K562 (cell line): ENCODE measurements around the gene CCDC78. TPM values are rescaled to one million over a fixed set of nuclear protein-coding genes. Genes with fewer than 3 reads are reported as not detected.

ENCODE experiments used
- CCNT2 ChIP-seq: IDR thresholded peaks from 2 replicates; pipeline ENCODE4 v1.6.1; 2011; ENCODE audit warnings: borderline replicate concordance, low read depth, mild to moderate bottlenecking, moderate library complexity, mixed read lengths, low read length; ENCODE audit not compliant: insufficient read length; ENCODE audit errors: extremely low read depth
- DNMT1 ChIP-seq: fragments of 450-650 bp; IDR thresholded peaks from 2 replicates; pipeline ENCODE4 v1.6.1; 2016; ENCODE audit warnings: antibody characterized with exemption, mild to moderate bottlenecking
- HNRNPH1 ChIP-seq: fragments of 200-400 bp; formaldehyde crosslinking; optimal IDR thresholded peaks from 2 replicates; pipeline ENCODE3; 2017; ENCODE audit warnings: low read depth, mild to moderate bottlenecking, low read length, moderate library complexity
- KLF1 ChIP-seq: fragments of 450-650 bp; IDR thresholded peaks from 2 replicates; pipeline ENCODE4 v1.6.1; 2016; ENCODE audit warnings: missing genetic modification characterization, missing compliant biosample characterization
- NR2C2 ChIP-seq, 2 experiments: fragments of 200-800 bp in 1 of 2; sonication (Bioruptor generic) in 1 of 2; sonication (generic) in 1 of 2; formaldehyde crosslinking in 1 of 2; IDR thresholded peaks; 2 replicates each; pipeline versions ENCODE4 v1.6.1 to v1.8.0; 2016 to 2022; ENCODE audit warnings: mild to moderate bottlenecking in 1 of 2, missing compliant biosample characterization in 1 of 2, missing genetic modification characterization in 1 of 2, missing genetic modification reagents in 1 of 2
- RBFOX2 ChIP-seq: fragments of 200-400 bp; formaldehyde crosslinking; IDR thresholded peaks from 2 replicates; pipeline ENCODE4 v1.6.1; 2017; ENCODE audit warnings: low read depth, mild to moderate bottlenecking, low read length, moderate library complexity
- ZKSCAN1 ChIP-seq: fragments of 150-350 bp; IDR thresholded peaks from 2 replicates; pipeline ENCODE4 v1.6.1; 2016; ENCODE audit warnings: low read depth, low read length
- polyA plus RNA-seq, 8 experiments: library from polyadenylated mRNA; depleted of rRNA in 4 of 8; stranded (reverse) in 5 of 8; unstranded in 3 of 8; fragments of >200 nt; fragmentation: Nextera tagmentation in 2 of 8; fragmentation: Illumina TruSeq in 1 of 8; extraction: Ambion mirVana in 2 of 8; extraction: Trizol in 1 of 8; gene quantifications; 2 replicates each; pipeline versions ENCODE4 v1.2.1 to v1.2.3, GENCODE V29; 2011 to 2014; ENCODE audit warnings: inconsistent platforms in 1 of 8, missing spikeins in 1 of 8
- total RNA-seq, 7 experiments: library from RNA; depleted of rRNA in 6 of 7; stranded (reverse); fragments of >200 nt in 6 of 7; fragmentation: Illumina TruSeq in 2 of 7; extraction: Trizol in 2 of 7; gene quantifications; 2 replicates each; pipeline versions ENCODE4 v1.2.1 to v1.2.3, GENCODE V29; 2011 to 2021; ENCODE audit warnings: low replicate concordance in 1 of 7
- TF ChIP-seq, protein P1 (sequence below), 2 experiments: fragments of 200-800 bp in 1 of 2; sonication (Bioruptor generic) in 1 of 2; sonication (generic) in 1 of 2; formaldehyde crosslinking in 1 of 2; IDR thresholded peaks in 1 of 2; conservative IDR thresholded peaks in 1 of 2; 2 replicates each; pipeline versions ENCODE4 v1.5.0 to v1.6.1; 2016 to 2020; ENCODE audit warnings: missing compliant biosample characterization in 1 of 2, missing genetic modification characterization in 1 of 2, missing genetic modification reagents in 1 of 2
- TF ChIP-seq, protein P2 (sequence below): sonication (generic); formaldehyde crosslinking; IDR thresholded peaks from 2 replicates; pipeline ENCODE4 v1.8.0; 2022; ENCODE audit warnings: mild to moderate bottlenecking, missing genetic modification reagents
- TF ChIP-seq, protein P3 (sequence below), 2 experiments: IDR thresholded peaks; 2 replicates each; pipeline ENCODE4 v1.6.1; 2012; ENCODE audit warnings: improper control_type of control experiment in 2 of 2, low read depth in 2 of 2, low read length in 2 of 2, borderline replicate concordance in 1 of 2

CCDC78 gene
- total and polyA plus RNA-seq, 9 of the 15 experiments (the other 6 are each of a cell fraction or from before 2014, with no cell fraction given): 0.24 to 17.7 (median 2.9) TPM

DNA sequence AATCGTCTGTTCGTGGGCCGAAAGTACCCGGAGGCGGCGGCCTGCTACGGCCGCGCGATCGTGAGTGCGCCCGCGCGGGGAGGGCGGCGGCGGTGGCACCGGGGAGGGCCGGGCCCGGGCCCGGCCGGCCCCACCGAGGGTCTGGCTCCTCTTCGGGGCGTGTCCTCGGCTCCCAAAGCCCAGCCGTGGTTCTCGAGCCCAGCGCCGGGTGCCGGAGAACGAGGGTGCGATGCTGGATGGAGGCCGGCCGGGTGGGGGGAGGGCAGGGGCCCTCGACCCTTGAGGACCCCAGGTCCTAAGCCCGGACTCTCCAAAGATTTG, 45.7 kb downstream of the CCDC78 start (continued):
- TF ChIP-seq, protein P1, sequence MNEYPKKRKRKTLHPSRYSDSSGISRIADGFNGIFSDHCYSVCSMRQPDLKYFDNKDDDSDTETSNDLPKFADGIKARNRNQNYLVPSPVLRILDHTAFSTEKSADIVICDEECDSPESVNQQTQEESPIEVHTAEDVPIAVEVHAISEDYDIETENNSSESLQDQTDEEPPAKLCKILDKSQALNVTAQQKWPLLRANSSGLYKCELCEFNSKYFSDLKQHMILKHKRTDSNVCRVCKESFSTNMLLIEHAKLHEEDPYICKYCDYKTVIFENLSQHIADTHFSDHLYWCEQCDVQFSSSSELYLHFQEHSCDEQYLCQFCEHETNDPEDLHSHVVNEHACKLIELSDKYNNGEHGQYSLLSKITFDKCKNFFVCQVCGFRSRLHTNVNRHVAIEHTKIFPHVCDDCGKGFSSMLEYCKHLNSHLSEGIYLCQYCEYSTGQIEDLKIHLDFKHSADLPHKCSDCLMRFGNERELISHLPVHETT (CRISPR knock-in tag; conservative IDR thresholded peaks at IDR 0.05 in 1 of 2, IDR thresholded peaks at IDR 0.05 in 1 of 2): 0 out of 4 replicates have a peak, but pooled peaks of 1 of the 2 experiments have one; percentile 63
- TF ChIP-seq DNMT1: no peak
- peak; percentile 33 for TF ChIP-seq RBFOX2
- TF ChIP-seq, protein P2, sequence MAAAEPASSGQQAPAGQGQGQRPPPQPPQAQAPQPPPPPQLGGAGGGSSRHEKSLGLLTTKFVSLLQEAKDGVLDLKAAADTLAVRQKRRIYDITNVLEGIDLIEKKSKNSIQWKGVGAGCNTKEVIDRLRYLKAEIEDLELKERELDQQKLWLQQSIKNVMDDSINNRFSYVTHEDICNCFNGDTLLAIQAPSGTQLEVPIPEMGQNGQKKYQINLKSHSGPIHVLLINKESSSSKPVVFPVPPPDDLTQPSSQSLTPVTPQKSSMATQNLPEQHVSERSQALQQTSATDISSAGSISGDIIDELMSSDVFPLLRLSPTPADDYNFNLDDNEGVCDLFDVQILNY (CRISPR knock-in tag): no peak
- no peak for TF ChIP-seq HNRNPH1
- TF ChIP-seq NR2C2 (CRISPR knock-in tag; IDR thresholded peaks at IDR 0.05): no peak
- TF ChIP-seq NR2C2 (tag; IDR thresholded peaks at IDR 0.05): peak; percentile 9; the same call in 1 of the 2 replicates
- 0 out of 2 replicates have a peak, but pooled peaks have one; percentile 3 for TF ChIP-seq KLF1
- TF ChIP-seq, protein P3, sequence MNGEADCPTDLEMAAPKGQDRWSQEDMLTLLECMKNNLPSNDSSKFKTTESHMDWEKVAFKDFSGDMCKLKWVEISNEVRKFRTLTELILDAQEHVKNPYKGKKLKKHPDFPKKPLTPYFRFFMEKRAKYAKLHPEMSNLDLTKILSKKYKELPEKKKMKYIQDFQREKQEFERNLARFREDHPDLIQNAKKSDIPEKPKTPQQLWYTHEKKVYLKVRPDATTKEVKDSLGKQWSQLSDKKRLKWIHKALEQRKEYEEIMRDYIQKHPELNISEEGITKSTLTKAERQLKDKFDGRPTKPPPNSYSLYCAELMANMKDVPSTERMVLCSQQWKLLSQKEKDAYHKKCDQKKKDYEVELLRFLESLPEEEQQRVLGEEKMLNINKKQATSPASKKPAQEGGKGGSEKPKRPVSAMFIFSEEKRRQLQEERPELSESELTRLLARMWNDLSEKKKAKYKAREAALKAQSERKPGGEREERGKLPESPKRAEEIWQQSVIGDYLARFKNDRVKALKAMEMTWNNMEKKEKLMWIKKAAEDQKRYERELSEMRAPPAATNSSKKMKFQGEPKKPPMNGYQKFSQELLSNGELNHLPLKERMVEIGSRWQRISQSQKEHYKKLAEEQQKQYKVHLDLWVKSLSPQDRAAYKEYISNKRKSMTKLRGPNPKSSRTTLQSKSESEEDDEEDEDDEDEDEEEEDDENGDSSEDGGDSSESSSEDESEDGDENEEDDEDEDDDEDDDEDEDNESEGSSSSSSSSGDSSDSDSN (IDR thresholded peaks at IDR 0.05; ENCODE audit: borderline replicate concordance in 1 of 2, low read depth in 2 of 2, low read length in 2 of 2): 0 out of 4 replicates have a peak, but pooled peaks of 1 of the 2 experiments have one; percentile 27
- TF ChIP-seq ZKSCAN1: no peak
- peak; percentile 34 for TF ChIP-seq CCNT2
- TF ChIP-seq, all 486 proteins: peak for 11
